Right lobe of liver (tissue), 4 donors: ENCODE results near the gene FAM167B.

Experiments used
- POLR2A ChIP-seq: fragments of 450-650 bp; IDR thresholded peaks from one replicate; pipeline ENCODE4 v1.6.1; 2017; ENCODE audit warnings: antibody characterized with exemption, mild to moderate bottlenecking
- TF ChIP-seq, protein P1 (sequence below), 4 donors: fragments of 200-600 bp in 3 of 4; fragments of 450-650 bp in 1 of 4; IDR thresholded peaks; one replicate each; pipeline versions ENCODE4 v1.5.1 to v1.8.0; 2016 to 2022; ENCODE audit warnings: antibody characterized with exemption in 4 of 4, mild to moderate bottlenecking in 2 of 4
- donor health status: DM: no; HTN: no; CAD: no.
- donor health status: DM: no; HTN: no; CAD: no.
- donor health status: DM: no; HTN: yes; CAD: no.

DNA sequence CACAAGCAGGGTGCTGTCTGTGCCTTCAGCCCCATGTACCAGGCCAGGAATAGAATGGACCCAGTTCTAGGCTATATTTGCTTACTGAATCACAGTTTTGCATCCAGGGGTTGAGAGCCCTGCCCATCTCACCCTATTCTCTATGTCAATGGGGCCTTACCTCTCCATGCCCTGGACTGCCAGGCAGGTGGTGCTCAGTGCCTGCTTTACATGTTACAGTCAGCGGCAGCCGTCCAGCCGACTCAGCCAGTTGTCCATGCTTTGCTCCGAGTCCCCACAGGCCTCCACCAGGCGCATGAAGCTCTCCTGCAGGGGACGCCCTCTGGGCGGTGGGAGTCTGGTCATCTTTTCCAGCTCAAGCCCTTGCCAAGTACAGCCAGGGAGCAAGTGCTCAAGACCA is 12.2 kb upstream of the FAM167B start:
- TF ChIP-seq POLR2A: no peak
- TF ChIP-seq, protein P1, sequence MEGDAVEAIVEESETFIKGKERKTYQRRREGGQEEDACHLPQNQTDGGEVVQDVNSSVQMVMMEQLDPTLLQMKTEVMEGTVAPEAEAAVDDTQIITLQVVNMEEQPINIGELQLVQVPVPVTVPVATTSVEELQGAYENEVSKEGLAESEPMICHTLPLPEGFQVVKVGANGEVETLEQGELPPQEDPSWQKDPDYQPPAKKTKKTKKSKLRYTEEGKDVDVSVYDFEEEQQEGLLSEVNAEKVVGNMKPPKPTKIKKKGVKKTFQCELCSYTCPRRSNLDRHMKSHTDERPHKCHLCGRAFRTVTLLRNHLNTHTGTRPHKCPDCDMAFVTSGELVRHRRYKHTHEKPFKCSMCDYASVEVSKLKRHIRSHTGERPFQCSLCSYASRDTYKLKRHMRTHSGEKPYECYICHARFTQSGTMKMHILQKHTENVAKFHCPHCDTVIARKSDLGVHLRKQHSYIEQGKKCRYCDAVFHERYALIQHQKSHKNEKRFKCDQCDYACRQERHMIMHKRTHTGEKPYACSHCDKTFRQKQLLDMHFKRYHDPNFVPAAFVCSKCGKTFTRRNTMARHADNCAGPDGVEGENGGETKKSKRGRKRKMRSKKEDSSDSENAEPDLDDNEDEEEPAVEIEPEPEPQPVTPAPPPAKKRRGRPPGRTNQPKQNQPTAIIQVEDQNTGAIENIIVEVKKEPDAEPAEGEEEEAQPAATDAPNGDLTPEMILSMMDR (IDR thresholded peaks at IDR 0.05): peak in 1 of 4 donors; percentile 5
